IPS-11a (cell line): ENCODE data around the gene BCAS3.
"Not testable (repeated sequence)": the region's sequence is repeated elsewhere in the genome, so short reads cannot be mapped to it uniquely, and the experiment has no call there.

Source experiments
- H3K4me3 ChIP-seq: one replicate; pipeline ENCODE4 v1.5.1; 2013; ENCODE audit warnings: low read depth, low read length, control low read depth

Gene BCAS3

GRCh38 chr17:61427567-61427966, 749.9 kb downstream of the BCAS3 start:
- H3K4me3 ChIP-seq = no peak overlapping the region

GRCh38 chr17:61429274-61429673, 751.6 kb downstream of the BCAS3 start:
- H3K4me3 ChIP-seq = no peak overlapping the region

GRCh38 chr17:61429831-61430230, 752.2 kb downstream of the BCAS3 start:
- not testable (repeated sequence) for H3K4me3 ChIP-seq

GRCh38 chr17:61431594-61432311, 754.1 kb downstream of the BCAS3 start:
- no peak overlapping the region for H3K4me3 ChIP-seq

DNA sequence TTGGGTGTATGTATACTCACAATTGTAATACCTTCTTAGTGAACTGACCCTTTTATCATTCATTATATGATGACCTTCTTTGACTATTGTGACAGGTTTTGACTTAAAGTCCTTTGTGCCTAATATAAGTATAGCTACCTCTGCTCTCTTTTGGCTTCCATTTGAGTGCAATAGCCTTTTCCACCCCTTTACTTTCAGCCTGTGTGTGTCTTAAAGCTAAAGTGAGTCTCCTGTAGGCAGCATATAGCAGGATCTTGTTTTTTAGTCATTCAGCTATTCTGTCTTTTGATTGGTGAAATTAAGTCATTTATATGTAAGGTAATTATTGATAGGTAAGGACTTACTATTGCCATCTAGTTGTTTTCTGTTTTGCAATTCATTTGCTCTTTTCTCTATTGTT, 758.6 kb downstream of the BCAS3 start:
- H3K4me3 ChIP-seq = no peak overlapping the region

DNA sequence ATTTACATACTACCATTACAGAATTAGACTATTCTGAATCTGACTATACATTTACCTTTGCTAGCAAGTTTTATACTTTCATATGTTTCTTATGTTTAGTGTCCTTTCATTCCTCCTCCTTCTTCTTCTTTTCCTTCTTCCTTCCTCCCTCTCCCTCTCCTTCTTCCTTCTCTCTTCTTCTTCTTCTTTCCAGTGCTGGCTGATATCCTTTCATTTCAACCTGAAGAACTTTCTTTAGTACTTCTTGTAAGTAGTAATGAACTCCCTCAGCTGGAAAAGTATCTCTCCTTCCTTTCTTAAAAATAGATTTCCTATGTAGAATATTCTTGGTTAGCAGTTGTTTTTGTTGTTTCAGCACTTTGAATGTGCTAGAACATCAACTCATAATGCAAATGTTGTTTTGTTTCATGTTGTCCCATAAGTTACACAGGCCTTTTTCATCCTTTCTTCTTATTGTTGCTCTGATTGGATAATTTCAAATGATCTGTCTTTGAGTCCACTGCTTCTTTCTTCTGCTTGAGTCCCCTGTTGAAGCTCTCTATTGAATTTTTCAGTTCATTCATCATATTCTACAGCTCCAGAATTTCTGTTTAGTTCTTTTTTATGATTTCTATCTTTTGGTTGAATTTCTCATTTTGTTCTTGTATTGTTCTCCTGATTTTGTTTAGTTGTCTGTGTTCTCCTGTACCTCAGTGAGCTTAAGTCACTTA, 759.5 kb downstream of the BCAS3 start:
- H3K4me3 ChIP-seq = no peak overlapping the region

GRCh38 chr17:61440697-61441096, 763.0 kb downstream of the BCAS3 start:
- no peak overlapping the region for H3K4me3 ChIP-seq

- H3K4me3 ChIP-seq = not testable (repeated sequence)
Measured at GRCh38 chr17:61441507-61441906, 763.9 kb downstream of the BCAS3 start.

DNA sequence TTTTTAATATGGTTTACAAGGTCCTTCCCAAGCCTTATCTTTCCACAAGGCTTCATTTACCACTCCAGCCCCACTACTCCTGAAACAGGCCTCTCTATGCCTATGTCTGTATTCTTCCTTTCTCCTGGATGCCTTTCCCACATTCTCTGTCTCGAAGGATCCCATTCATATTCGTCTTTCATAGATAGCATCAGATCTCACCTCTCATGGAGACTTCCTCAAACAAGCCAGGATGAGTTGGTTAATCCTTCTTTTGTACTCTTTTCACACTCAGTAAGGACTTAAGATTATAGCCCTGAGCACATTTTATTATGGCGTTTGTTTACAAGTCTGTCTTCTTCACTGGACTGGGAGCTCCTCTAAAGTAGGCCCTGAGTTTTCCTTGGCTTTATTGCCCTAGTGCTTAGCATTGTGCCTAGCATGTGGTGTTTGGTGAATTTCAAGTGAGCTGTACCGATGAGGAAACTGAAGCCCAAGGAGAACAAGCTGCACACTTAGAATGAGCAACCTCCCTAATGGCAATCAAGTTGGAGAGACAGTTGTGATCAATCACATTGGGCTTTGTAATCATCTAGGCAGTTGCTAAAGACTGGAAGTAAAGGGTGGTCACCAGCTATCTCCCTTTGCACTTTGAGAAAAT, 764.6 kb downstream of the BCAS3 start:
- H3K4me3 ChIP-seq = no peak overlapping the region
